ENCODE data around the gene GTF2F2. TPM values are rescaled to one million over a fixed set of nuclear protein-coding genes. Genes with fewer than 3 reads are reported as not detected.
A peak's percentile ranks its signal among the peaks of the same experiment; 100 is the strongest.

Gene GTF2F2
- total RNA-seq, 2 experiments from 2014 or later: 19.9 to 25.6 TPM

- Mint-ChIP-seq H3K4me3 (no peak overlapping the region), H3K36me3 (ENCODE audit: low read depth) (peaks cover 5% of the 10 kb centered on the region), H3K4me1 (no peaks in the 10 kb centered on the region), H3K27ac (no peak overlapping the region), H3K27me3 (no peaks in the 10 kb centered on the region), H3K9me3 (ENCODE audit: low read depth) (no peaks in the 10 kb centered on the region)
- ATAC-seq (no peak), DNase-seq (no peak)
- ChIA-PET CTCF (no interaction called here), POLR2A (no interaction called here)
- intact Hi-C loops (cut with DNase I, micrococcal nuclease): no loop called here
Observed at GRCh38 chr13:45269204-45269603, 148.9 kb downstream of the GTF2F2 start.

GRCh38 chr13:45276913-45277312, 156.6 kb downstream of the GTF2F2 start:
- H3K9me3 Mint-ChIP-seq (ENCODE audit: low read depth): no peaks in the 10 kb centered on the region
- ATAC-seq (no peak), DNase-seq (no peak)
- no peaks in the 10 kb centered on the region for H3K27me3 Mint-ChIP-seq
- H3K36me3 Mint-ChIP-seq (ENCODE audit: low read depth): peaks cover 24% of the 10 kb centered on the region
- POLR2A ChIA-PET: no interaction called here
- intact Hi-C loops (cut with DNase I, micrococcal nuclease): no loop called here
- H3K27ac Mint-ChIP-seq: no peak overlapping the region
- peaks cover 7% of the 10 kb centered on the region for H3K4me1 Mint-ChIP-seq
- CTCF ChIA-PET: no interaction called here
- H3K4me3 Mint-ChIP-seq: no peak overlapping the region

- no peak for ATAC-seq
- no peak for DNase-seq
- Mint-ChIP-seq H3K27ac (no peak overlapping the region), H3K9me3 (ENCODE audit: low read depth) (no peaks in the 10 kb centered on the region), H3K4me1 (peaks cover 7% of the 10 kb centered on the region), H3K27me3 (no peaks in the 10 kb centered on the region), H3K4me3 (no peak overlapping the region), H3K36me3 (ENCODE audit: low read depth) (peaks cover 27% of the 10 kb centered on the region)
- intact Hi-C loops (cut with DNase I, micrococcal nuclease): no loop called here
- POLR2A ChIA-PET: no interaction called here
- CTCF ChIA-PET: no interaction called here
Observed at GRCh38 chr13:45278096-45278645, 157.9 kb downstream of the GTF2F2 start.

GRCh38 chr13:45280011-45280410, 159.7 kb downstream of the GTF2F2 start:
- Mint-ChIP-seq H3K27ac (no peak overlapping the region), H3K4me3 (no peak overlapping the region), H3K27me3 (no peaks in the 10 kb centered on the region), H3K36me3 (ENCODE audit: low read depth) (peaks cover 23% of the 10 kb centered on the region), H3K4me1 (peaks cover 7% of the 10 kb centered on the region), H3K9me3 (ENCODE audit: low read depth) (no peaks in the 10 kb centered on the region)
- intact Hi-C loops (cut with DNase I, micrococcal nuclease): loop anchor here in 1 of 2 experiments (2.0 kb wide), 1 partner anchor 31 kb away; no protein-coding TSS in a partner anchor
- CTCF ChIA-PET: interaction anchor here (0.9 to 6.7 kb wide), 5 partner anchors 23 to 238 kb away, joined by 3 to 78 read pairs (median 4); no protein-coding TSS in a partner anchor
- no peak for DNase-seq
- POLR2A ChIA-PET: interaction anchor here (0.6 kb wide), 1 partner anchor 17 kb away, joined by 3 read pairs; no protein-coding TSS in a partner anchor
- no peak for ATAC-seq

- ATAC-seq (peak; percentile 100), DNase-seq (peak; percentile 81)
- H3K4me1 Mint-ChIP-seq: peaks cover 7% of the 10 kb centered on the region
- ChIA-PET CTCF (interaction anchor here (0.5 to 6.7 kb wide), 20 partner anchors 9 to 338 kb away, joined by 3 to 78 read pairs (median 4); no protein-coding TSS in a partner anchor), POLR2A (no interaction called here)
- H3K9me3 Mint-ChIP-seq (ENCODE audit: low read depth): no peaks in the 10 kb centered on the region
- intact Hi-C loops (cut with DNase I, micrococcal nuclease): loop anchor here (1.0 to 2.0 kb wide), 2 partner anchors 30 to 234 kb away; no protein-coding TSS in a partner anchor
- no peak overlapping the region for H3K27ac Mint-ChIP-seq
- peaks cover 24% of the 10 kb centered on the region for H3K36me3 Mint-ChIP-seq (ENCODE audit: low read depth)
- H3K27me3 Mint-ChIP-seq: no peaks in the 10 kb centered on the region
- no peak overlapping the region for H3K4me3 Mint-ChIP-seq
Observed at GRCh38 chr13:45280751-45281634, 160.7 kb downstream of the GTF2F2 start.

- Mint-ChIP-seq H3K9me3 (ENCODE audit: low read depth) (no peaks in the 10 kb centered on the region), H3K4me3 (no peak overlapping the region), H3K36me3 (ENCODE audit: low read depth) (peaks cover 15% of the 10 kb centered on the region), H3K4me1 (peaks cover 7% of the 10 kb centered on the region), H3K27ac (no peak overlapping the region), H3K27me3 (no peaks in the 10 kb centered on the region)
- ATAC-seq (no peak), DNase-seq (no peak)
- intact Hi-C loops (cut with DNase I, micrococcal nuclease): no loop called here
- ChIA-PET CTCF (interaction anchor here (0.8 to 6.7 kb wide), 3 partner anchors 182 to 250 kb away, joined by 3 to 78 read pairs (median 4); no protein-coding TSS in a partner anchor), POLR2A (interaction anchor here (0.6 kb wide), 1 partner anchor 66 kb away, joined by 3 read pairs; no protein-coding TSS in a partner anchor)
Observed at GRCh38 chr13:45282994-45283393, 162.7 kb downstream of the GTF2F2 start.

GRCh38 chr13:45289936-45290563, 169.7 kb downstream of the GTF2F2 start:
- peaks cover 2% of the 10 kb centered on the region for H3K4me1 Mint-ChIP-seq
- CTCF ChIA-PET: no interaction called here
- H3K27me3 Mint-ChIP-seq: no peaks in the 10 kb centered on the region
- intact Hi-C loops (cut with DNase I, micrococcal nuclease): no loop called here
- H3K27ac Mint-ChIP-seq: no peak overlapping the region
- peaks cover 8% of the 10 kb centered on the region for H3K36me3 Mint-ChIP-seq (ENCODE audit: low read depth)
- POLR2A ChIA-PET: no interaction called here
- H3K4me3 Mint-ChIP-seq: no peak overlapping the region
- ATAC-seq (no peak), DNase-seq (no peak)
- H3K9me3 Mint-ChIP-seq (ENCODE audit: low read depth): no peaks in the 10 kb centered on the region

GRCh38 chr13:45292176-45292575, 171.9 kb downstream of the GTF2F2 start:
- ATAC-seq: no peak
- CTCF ChIA-PET: interaction anchor here (1.8 kb wide), 2 partner anchors 10 to 245 kb away, joined by 4 read pairs; no protein-coding TSS in a partner anchor
- no peak overlapping the region for H3K27ac Mint-ChIP-seq

GRCh38 chr13:45295536-45295935, 175.2 kb downstream of the GTF2F2 start:
- Mint-ChIP-seq H3K9me3 (ENCODE audit: low read depth) (no peaks in the 10 kb centered on the region), H3K4me3 (no peak overlapping the region), H3K27me3 (no peaks in the 10 kb centered on the region), H3K36me3 (ENCODE audit: low read depth) (peaks cover 6% of the 10 kb centered on the region), H3K4me1 (peaks cover 42% of the 10 kb centered on the region), H3K27ac (no peak overlapping the region)
- ChIA-PET POLR2A (no interaction called here), CTCF (interaction anchor here (0.7 to 1.3 kb wide), 4 partner anchors 13 to 250 kb away, joined by 3 to 4 read pairs (median 4); no protein-coding TSS in a partner anchor)
- intact Hi-C loops (cut with DNase I, micrococcal nuclease): no loop called here
- DNase-seq: no peak
- ATAC-seq: no peak

More at GRCh38 chr13:45292176-45292575, 171.9 kb downstream of the GTF2F2 start:
- no peak for DNase-seq
- intact Hi-C loops (cut with DNase I, micrococcal nuclease): no loop called here
- POLR2A ChIA-PET: interaction anchor here (0.5 kb wide), 1 partner anchor 210 kb away, joined by 3 read pairs; no protein-coding TSS in a partner anchor
- Mint-ChIP-seq H3K4me3 (no peak overlapping the region), H3K36me3 (ENCODE audit: low read depth) (peaks cover 8% of the 10 kb centered on the region), H3K27me3 (no peaks in the 10 kb centered on the region), H3K4me1 (peaks cover 23% of the 10 kb centered on the region), H3K9me3 (ENCODE audit: low read depth) (no peaks in the 10 kb centered on the region)

- H3K9me3 Mint-ChIP-seq (ENCODE audit: low read depth): no peaks in the 10 kb centered on the region
- H3K36me3 Mint-ChIP-seq (ENCODE audit: low read depth): peaks cover 6% of the 10 kb centered on the region
- intact Hi-C loops (cut with DNase I, micrococcal nuclease): no loop called here
- H3K27me3 Mint-ChIP-seq: no peaks in the 10 kb centered on the region
- H3K4me3 Mint-ChIP-seq: no peak overlapping the region
- H3K4me1 Mint-ChIP-seq: peaks cover 42% of the 10 kb centered on the region
- CTCF ChIA-PET: interaction anchor here (1.1 to 1.3 kb wide), 2 partner anchors 249 to 251 kb away, joined by 3 to 4 read pairs; no protein-coding TSS in a partner anchor
- DNase-seq (no peak), ATAC-seq (no peak)
- POLR2A ChIA-PET: no interaction called here
- peak overlapping the region; percentile 29 for H3K27ac Mint-ChIP-seq
Observed at GRCh38 chr13:45296259-45296658, 175.9 kb downstream of the GTF2F2 start.
